GM23248 (cell line): ENCODE data around the gene FBXO42.

Experiments used
- EZH2 ChIP-seq: fragments of 200-600 bp; sonication (generic); IDR thresholded peaks from 2 replicates; pipeline ENCODE4 v1.6.1; 2018; ENCODE audit warnings: antibody characterized with exemption, mild to moderate bottlenecking; ENCODE audit not compliant: insufficient read depth, poor library complexity, severe bottlenecking
- EZH2phosphoT487 ChIP-seq: fragments of 200-600 bp; sonication (generic); IDR thresholded peaks from 2 replicates; pipeline ENCODE4 v1.6.1; 2018; ENCODE audit warnings: antibody characterized with exemption, moderate library complexity, mild to moderate bottlenecking, low read depth; ENCODE audit not compliant: insufficient read depth

DNA sequence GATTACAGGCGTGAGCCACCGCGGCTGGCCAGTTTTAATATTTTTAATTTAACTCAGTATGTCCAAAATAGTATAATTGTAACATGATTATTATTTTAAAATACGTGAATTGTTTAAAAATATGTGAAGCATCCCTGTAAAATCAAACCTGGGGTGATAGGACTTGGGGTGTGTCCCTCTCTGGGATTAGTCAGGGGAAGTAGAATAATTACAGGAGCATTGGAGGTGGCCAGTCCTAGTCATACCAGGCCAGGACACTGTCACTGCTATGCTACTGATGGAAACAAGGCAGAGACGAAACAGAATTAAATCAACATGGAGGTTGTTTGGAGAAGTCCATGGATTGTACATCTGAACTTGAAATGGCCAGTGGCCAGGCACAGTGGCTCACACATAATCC is 31.6 kb upstream of the FBXO42 start:
- no peak for TF ChIP-seq EZH2phosphoT487
- TF ChIP-seq EZH2: no peak
